ENCODE results near the gene ACVR1. TPM values are rescaled to one million over a fixed set of nuclear protein-coding genes. Genes with fewer than 3 reads are reported as not detected.
A peak's percentile ranks its signal among the peaks of the same experiment; 100 is the strongest.
"Not testable (repeated sequence)": the region's sequence is repeated elsewhere in the genome, so short reads cannot be mapped to it uniquely, and the experiment has no call there.

ACVR1 gene
- total and polyA plus RNA-seq, 4 donors = 21.1 to 24.8 (median 23.2) TPM

GRCh38 chr2:157726946-157727345 lies 149.2 kb downstream of the ACVR1 start:
- Histone ChIP-seq H3K27me3 (ENCODE audit: control insufficient read depth, insufficient read depth, low read length) (no peaks in the 10 kb centered on the region), H3K36me3 (ENCODE audit: control insufficient read depth, insufficient read depth, low read length) (no peaks in the 10 kb centered on the region), H3K4me1 (ENCODE audit: control insufficient read depth, insufficient read depth, low read length) (no peaks in the 10 kb centered on the region), H3K9me3 (ENCODE audit: control insufficient read depth, insufficient read depth, low read length) (peaks cover 7% of the 10 kb centered on the region), H3K4me3 (ENCODE audit: low read depth, low read length) (no peak overlapping the region), H3K27ac (ENCODE audit: low read depth, low read length) (no peak overlapping the region)
- WGBS (ENCODE audit: insufficient coverage) = no CpG with 5 or more reads among the region's 1 CpG
- no peak for DNase-seq (ENCODE audit: low read depth in 4 of 6, low spot score in 6 of 6)

- H3K9me3 ChIP-seq (ENCODE audit: control insufficient read depth, insufficient read depth, low read length) = peaks cover 9% of the 10 kb centered on the region
- no peak overlapping the region for H3K4me3 ChIP-seq (ENCODE audit: low read depth, low read length)
- no peaks in the 10 kb centered on the region for H3K4me1 ChIP-seq (ENCODE audit: control insufficient read depth, insufficient read depth, low read length)
- no peak for DNase-seq (ENCODE audit: low read depth in 4 of 6, low spot score in 6 of 6)
- H3K36me3 ChIP-seq (ENCODE audit: control insufficient read depth, insufficient read depth, low read length) = no peaks in the 10 kb centered on the region
- no peaks in the 10 kb centered on the region for H3K27me3 ChIP-seq (ENCODE audit: control insufficient read depth, insufficient read depth, low read length)
- H3K27ac ChIP-seq (ENCODE audit: low read depth, low read length) = no peak overlapping the region
- WGBS (ENCODE audit: insufficient coverage) = no CpG with 5 or more reads among the region's 1 CpG
Observed at GRCh38 chr2:157725846-157726245, 150.3 kb downstream of the ACVR1 start.

- DNase-seq (ENCODE audit: low read depth in 4 of 6, low spot score in 6 of 6) = peak in 1 of 6 donors; percentile 5
- no CpG with 5 or more reads among the region's 3 CpGs for WGBS (ENCODE audit: insufficient coverage)
Observed at GRCh38 chr2:157722580-157723234, 153.4 kb downstream of the ACVR1 start.

GRCh38 chr2:157720504-157720903 lies 155.6 kb downstream of the ACVR1 start:
- H3K4me1 ChIP-seq (ENCODE audit: control insufficient read depth, insufficient read depth, low read length) = no peaks in the 10 kb centered on the region
- H3K4me3 ChIP-seq (ENCODE audit: low read depth, low read length) = no peak overlapping the region
- WGBS (ENCODE audit: insufficient coverage) = 100% methylated on average over 1 of the region's 2 CpGs
- no peaks in the 10 kb centered on the region for H3K36me3 ChIP-seq (ENCODE audit: control insufficient read depth, insufficient read depth, low read length)
- DNase-seq (ENCODE audit: low read depth in 4 of 6, low spot score in 6 of 6) = no peak
- no peak overlapping the region for H3K27ac ChIP-seq (ENCODE audit: low read depth, low read length)
- H3K9me3 ChIP-seq (ENCODE audit: control insufficient read depth, insufficient read depth, low read length) = peaks cover 9% of the 10 kb centered on the region
- H3K27me3 ChIP-seq (ENCODE audit: control insufficient read depth, insufficient read depth, low read length) = no peaks in the 10 kb centered on the region

More at GRCh38 chr2:157722580-157723234, 153.4 kb downstream of the ACVR1 start:
- H3K9me3 ChIP-seq (ENCODE audit: control insufficient read depth, insufficient read depth, low read length) = peaks cover 9% of the 10 kb centered on the region
- no peak overlapping the region for H3K27ac ChIP-seq (ENCODE audit: low read depth, low read length)
- no peaks in the 10 kb centered on the region for H3K36me3 ChIP-seq (ENCODE audit: control insufficient read depth, insufficient read depth, low read length)
- H3K27me3 ChIP-seq (ENCODE audit: control insufficient read depth, insufficient read depth, low read length) = no peaks in the 10 kb centered on the region
- no peak overlapping the region for H3K4me3 ChIP-seq (ENCODE audit: low read depth, low read length)
- H3K4me1 ChIP-seq (ENCODE audit: control insufficient read depth, insufficient read depth, low read length) = no peaks in the 10 kb centered on the region

- not testable (repeated sequence) for H3K4me3 ChIP-seq (ENCODE audit: low read depth, low read length)
Observed at GRCh38 chr2:157704653-157705052, 171.5 kb downstream of the ACVR1 start.

GRCh38 chr2:157704148-157704547 lies 172.0 kb downstream of the ACVR1 start:
- WGBS (ENCODE audit: insufficient coverage) = 97% methylated on average over 6 of the region's 6 CpGs
- not testable (repeated sequence) for H3K9me3 ChIP-seq (ENCODE audit: control insufficient read depth, insufficient read depth, low read length); DNase-seq (ENCODE audit: low read depth in 4 of 6, low spot score in 6 of 6)

More at GRCh38 chr2:157704653-157705052, 171.5 kb downstream of the ACVR1 start:
- DNase-seq (ENCODE audit: low read depth in 4 of 6, low spot score in 6 of 6); H3K27me3 ChIP-seq (ENCODE audit: control insufficient read depth, insufficient read depth, low read length); H3K27ac ChIP-seq (ENCODE audit: low read depth, low read length); H3K4me1 ChIP-seq (ENCODE audit: control insufficient read depth, insufficient read depth, low read length); H3K9me3 ChIP-seq (ENCODE audit: control insufficient read depth, insufficient read depth, low read length); H3K36me3 ChIP-seq (ENCODE audit: control insufficient read depth, insufficient read depth, low read length): not testable (repeated sequence)
- WGBS (ENCODE audit: insufficient coverage) = 81% methylated on average over 5 of the region's 5 CpGs

GRCh38 chr2:157699806-157700205 lies 176.3 kb downstream of the ACVR1 start:
- H3K9me3 ChIP-seq (ENCODE audit: control insufficient read depth, insufficient read depth, low read length) = no peaks in the 10 kb centered on the region
- DNase-seq (ENCODE audit: low read depth in 4 of 6, low spot score in 6 of 6) = no peak
- H3K4me1 ChIP-seq (ENCODE audit: control insufficient read depth, insufficient read depth, low read length) = no peaks in the 10 kb centered on the region
- no peak overlapping the region for H3K4me3 ChIP-seq (ENCODE audit: low read depth, low read length)
- H3K27ac ChIP-seq (ENCODE audit: low read depth, low read length) = no peak overlapping the region
- 91% methylated on average over 1 of the region's 1 CpG for WGBS (ENCODE audit: insufficient coverage)
- no peaks in the 10 kb centered on the region for H3K36me3 ChIP-seq (ENCODE audit: control insufficient read depth, insufficient read depth, low read length)
- H3K27me3 ChIP-seq (ENCODE audit: control insufficient read depth, insufficient read depth, low read length) = no peaks in the 10 kb centered on the region

More at GRCh38 chr2:157704148-157704547, 172.0 kb downstream of the ACVR1 start:
- H3K27me3 ChIP-seq (ENCODE audit: control insufficient read depth, insufficient read depth, low read length); H3K36me3 ChIP-seq (ENCODE audit: control insufficient read depth, insufficient read depth, low read length); H3K4me1 ChIP-seq (ENCODE audit: control insufficient read depth, insufficient read depth, low read length); H3K4me3 ChIP-seq (ENCODE audit: low read depth, low read length); H3K27ac ChIP-seq (ENCODE audit: low read depth, low read length): not testable (repeated sequence)

GRCh38 chr2:157699009-157699408 lies 177.1 kb downstream of the ACVR1 start:
- no peak overlapping the region for H3K27ac ChIP-seq (ENCODE audit: low read depth, low read length)
- H3K27me3 ChIP-seq (ENCODE audit: control insufficient read depth, insufficient read depth, low read length) = no peaks in the 10 kb centered on the region
- DNase-seq (ENCODE audit: low read depth in 4 of 6, low spot score in 6 of 6) = no peak
- no peaks in the 10 kb centered on the region for H3K36me3 ChIP-seq (ENCODE audit: control insufficient read depth, insufficient read depth, low read length)
- no peaks in the 10 kb centered on the region for H3K4me1 ChIP-seq (ENCODE audit: control insufficient read depth, insufficient read depth, low read length)
- no peak overlapping the region for H3K4me3 ChIP-seq (ENCODE audit: low read depth, low read length)
- no peaks in the 10 kb centered on the region for H3K9me3 ChIP-seq (ENCODE audit: control insufficient read depth, insufficient read depth, low read length)
- 80% methylated on average over 3 of the region's 3 CpGs for WGBS (ENCODE audit: insufficient coverage)

- Histone ChIP-seq H3K36me3 (ENCODE audit: control insufficient read depth, insufficient read depth, low read length) (no peaks in the 10 kb centered on the region), H3K27me3 (ENCODE audit: control insufficient read depth, insufficient read depth, low read length) (no peaks in the 10 kb centered on the region), H3K4me3 (ENCODE audit: low read depth, low read length) (no peak overlapping the region), H3K9me3 (ENCODE audit: control insufficient read depth, insufficient read depth, low read length) (no peaks in the 10 kb centered on the region), H3K27ac (ENCODE audit: low read depth, low read length) (no peak overlapping the region), H3K4me1 (ENCODE audit: control insufficient read depth, insufficient read depth, low read length) (no peaks in the 10 kb centered on the region)
- WGBS (ENCODE audit: insufficient coverage) = 58% methylated on average over 1 of the region's 1 CpG
- no peak for DNase-seq (ENCODE audit: low read depth in 4 of 6, low spot score in 6 of 6)
Observed at GRCh38 chr2:157698430-157698829, 177.7 kb downstream of the ACVR1 start.

GRCh38 chr2:157696036-157696435 lies 180.1 kb downstream of the ACVR1 start:
- WGBS (ENCODE audit: insufficient coverage) = 87% methylated on average over 3 of the region's 3 CpGs
- Histone ChIP-seq H3K36me3 (ENCODE audit: control insufficient read depth, insufficient read depth, low read length) (no peaks in the 10 kb centered on the region), H3K9me3 (ENCODE audit: control insufficient read depth, insufficient read depth, low read length) (no peaks in the 10 kb centered on the region), H3K4me1 (ENCODE audit: control insufficient read depth, insufficient read depth, low read length) (no peaks in the 10 kb centered on the region), H3K27me3 (ENCODE audit: control insufficient read depth, insufficient read depth, low read length) (no peaks in the 10 kb centered on the region), H3K4me3 (ENCODE audit: low read depth, low read length) (no peak overlapping the region), H3K27ac (ENCODE audit: low read depth, low read length) (no peak overlapping the region)
- no peak for DNase-seq (ENCODE audit: low read depth in 4 of 6, low spot score in 6 of 6)
